ENCODE measurements around the gene NEK7. TPM values are rescaled to one million over a fixed set of nuclear protein-coding genes. Genes with fewer than 3 reads are reported as not detected.

NEK7 gene
- total and polyA plus RNA-seq, 4 donors = 60.1 to 164 (median 106) TPM

- Histone ChIP-seq H3K27me3 (ENCODE audit: control insufficient read depth in 1 of 2, insufficient read depth in 2 of 2, low read length in 1 of 2) (no peaks in the 10 kb centered on the region), H3K4me3 (ENCODE audit: low read length in 2 of 2) (no peak overlapping the region), H3K36me3 (ENCODE audit: control insufficient read depth in 1 of 2, insufficient read depth in 2 of 2, low read length in 1 of 2) (no peaks in the 10 kb centered on the region), H3K27ac (ENCODE audit: low read depth in 1 of 2, low read length in 2 of 2) (no peak overlapping the region), H3K4me1 (ENCODE audit: control insufficient read depth in 1 of 2, insufficient read depth in 2 of 2, low read length in 2 of 2) (peaks cover 0 to 4% of the 10 kb centered on the region in 2 donors), H3K9me3 (ENCODE audit: control insufficient read depth, low read length) (no peaks in the 10 kb centered on the region)
- ATAC-seq (ENCODE audit: low FRiP score) (no peak), DNase-seq (no peak)
- 26 to 29% methylated on average over 5 of the region's 5 CpGs for WGBS, 2 donors
- intact Hi-C loops (cut with DNase I) = no loop called here
These were observed 77.9 kb downstream of the NEK7 start for GRCh38 chr1:198234520-198235251.

GRCh38 chr1:198238121-198238520 lies 81.3 kb downstream of the NEK7 start:
- Histone ChIP-seq H3K9me3 (ENCODE audit: control insufficient read depth, low read length) (no peaks in the 10 kb centered on the region), H3K27ac (ENCODE audit: low read depth in 1 of 2, low read length in 2 of 2) (no peak overlapping the region), H3K36me3 (ENCODE audit: control insufficient read depth in 1 of 2, insufficient read depth in 2 of 2, low read length in 1 of 2) (no peaks in the 10 kb centered on the region), H3K27me3 (ENCODE audit: control insufficient read depth in 1 of 2, insufficient read depth in 2 of 2, low read length in 1 of 2) (no peaks in the 10 kb centered on the region), H3K4me1 (ENCODE audit: control insufficient read depth in 1 of 2, insufficient read depth in 2 of 2, low read length in 2 of 2) (peaks cover 0 to 5% of the 10 kb centered on the region in 2 donors), H3K4me3 (ENCODE audit: low read length in 2 of 2) (no peak overlapping the region)
- intact Hi-C loops (cut with DNase I) = no loop called here
- DNase-seq (peak in 1 of 2 donors; percentile 60), ATAC-seq (ENCODE audit: low FRiP score) (no peak)
- WGBS, 2 donors = 94 to 100% methylated on average over 2 of the region's 2 CpGs

GRCh38 chr1:198241553-198241952 lies 84.8 kb downstream of the NEK7 start:
- no peak overlapping the region for H3K4me3 ChIP-seq (ENCODE audit: low read length in 2 of 2)
- H3K27me3 ChIP-seq (ENCODE audit: control insufficient read depth in 1 of 2, insufficient read depth in 2 of 2, low read length in 1 of 2) = no peaks in the 10 kb centered on the region
- DNase-seq (no peak), ATAC-seq (ENCODE audit: low FRiP score) (no peak)
- intact Hi-C loops (cut with DNase I) = no loop called here
- peaks cover 0 to 4% of the 10 kb centered on the region in 2 donors for H3K4me1 ChIP-seq (ENCODE audit: control insufficient read depth in 1 of 2, insufficient read depth in 2 of 2, low read length in 2 of 2)
- H3K9me3 ChIP-seq (ENCODE audit: control insufficient read depth, low read length) = no peaks in the 10 kb centered on the region
- WGBS, 2 donors = 95 to 98% methylated on average over 2 of the region's 2 CpGs
- no peaks in the 10 kb centered on the region for H3K36me3 ChIP-seq (ENCODE audit: control insufficient read depth in 1 of 2, insufficient read depth in 2 of 2, low read length in 1 of 2)
- H3K27ac ChIP-seq (ENCODE audit: low read depth in 1 of 2, low read length in 2 of 2) = no peak overlapping the region

- no peak overlapping the region for H3K27ac ChIP-seq (ENCODE audit: low read depth in 1 of 2, low read length in 2 of 2)
- ATAC-seq (ENCODE audit: low FRiP score) = no peak
These were observed 88.0 kb downstream of the NEK7 start for GRCh38 chr1:198244772-198245171.

GRCh38 chr1:198245379-198245778 lies 88.6 kb downstream of the NEK7 start:
- Histone ChIP-seq H3K27ac (ENCODE audit: low read depth in 1 of 2, low read length in 2 of 2) (no peak overlapping the region), H3K36me3 (ENCODE audit: control insufficient read depth in 1 of 2, insufficient read depth in 2 of 2, low read length in 1 of 2) (no peaks in the 10 kb centered on the region), H3K4me3 (ENCODE audit: low read length in 2 of 2) (no peak overlapping the region), H3K9me3 (ENCODE audit: control insufficient read depth, low read length) (no peaks in the 10 kb centered on the region), H3K4me1 (ENCODE audit: control insufficient read depth in 1 of 2, insufficient read depth in 2 of 2, low read length in 2 of 2) (peaks cover 0 to 1% of the 10 kb centered on the region in 2 donors), H3K27me3 (ENCODE audit: control insufficient read depth in 1 of 2, insufficient read depth in 2 of 2, low read length in 1 of 2) (no peaks in the 10 kb centered on the region)
- DNase-seq (peak in 1 of 2 donors; percentile 48), ATAC-seq (ENCODE audit: low FRiP score) (no peak)
- intact Hi-C loops (cut with DNase I) = no loop called here
- WGBS, 2 donors = 95 to 96% methylated on average over 2 of the region's 2 CpGs

More at GRCh38 chr1:198244772-198245171, 88.0 kb downstream of the NEK7 start:
- Histone ChIP-seq H3K36me3 (ENCODE audit: control insufficient read depth in 1 of 2, insufficient read depth in 2 of 2, low read length in 1 of 2) (no peaks in the 10 kb centered on the region), H3K9me3 (ENCODE audit: control insufficient read depth, low read length) (no peaks in the 10 kb centered on the region), H3K4me3 (ENCODE audit: low read length in 2 of 2) (no peak overlapping the region), H3K27me3 (ENCODE audit: control insufficient read depth in 1 of 2, insufficient read depth in 2 of 2, low read length in 1 of 2) (no peaks in the 10 kb centered on the region), H3K4me1 (ENCODE audit: control insufficient read depth in 1 of 2, insufficient read depth in 2 of 2, low read length in 2 of 2) (peaks cover 0 to 1% of the 10 kb centered on the region in 2 donors)
- no peak for DNase-seq
- intact Hi-C loops (cut with DNase I) = no loop called here

- H3K27ac ChIP-seq (ENCODE audit: low read depth in 1 of 2, low read length in 2 of 2) = no peak overlapping the region
- H3K27me3 ChIP-seq (ENCODE audit: control insufficient read depth in 1 of 2, insufficient read depth in 2 of 2, low read length in 1 of 2) = no peaks in the 10 kb centered on the region
- H3K4me1 ChIP-seq (ENCODE audit: control insufficient read depth in 1 of 2, insufficient read depth in 2 of 2, low read length in 2 of 2) = peaks cover 0 to 1% of the 10 kb centered on the region in 2 donors
- intact Hi-C loops (cut with DNase I) = no loop called here
- ATAC-seq (ENCODE audit: low FRiP score) (no peak), DNase-seq (no peak)
- no peaks in the 10 kb centered on the region for H3K36me3 ChIP-seq (ENCODE audit: control insufficient read depth in 1 of 2, insufficient read depth in 2 of 2, low read length in 1 of 2)
- no peak overlapping the region for H3K4me3 ChIP-seq (ENCODE audit: low read length in 2 of 2)
- 96 to 97% methylated on average over 7 of the region's 7 CpGs for WGBS, 2 donors
- no peaks in the 10 kb centered on the region for H3K9me3 ChIP-seq (ENCODE audit: control insufficient read depth, low read length)
These were observed 89.5 kb downstream of the NEK7 start for GRCh38 chr1:198246337-198246736.

- ATAC-seq (ENCODE audit: low FRiP score) = no peak
- Histone ChIP-seq H3K4me3 (ENCODE audit: low read length in 2 of 2) (no peak overlapping the region), H3K9me3 (ENCODE audit: control insufficient read depth, low read length) (no peaks in the 10 kb centered on the region), H3K36me3 (ENCODE audit: control insufficient read depth in 1 of 2, insufficient read depth in 2 of 2, low read length in 1 of 2) (no peaks in the 10 kb centered on the region), H3K27ac (ENCODE audit: low read depth in 1 of 2, low read length in 2 of 2) (no peak overlapping the region), H3K27me3 (ENCODE audit: control insufficient read depth in 1 of 2, insufficient read depth in 2 of 2, low read length in 1 of 2) (no peaks in the 10 kb centered on the region), H3K4me1 (ENCODE audit: control insufficient read depth in 1 of 2, insufficient read depth in 2 of 2, low read length in 2 of 2) (no peaks in the 10 kb centered on the region)
- intact Hi-C loops (cut with DNase I) = no loop called here
- 45 to 48% methylated on average over 4 of the region's 4 CpGs for WGBS, 2 donors
- DNase-seq = no peak
These were observed 96.5 kb downstream of the NEK7 start for GRCh38 chr1:198253259-198253658.

- Histone ChIP-seq H3K4me3 (ENCODE audit: low read length in 2 of 2) (no peak overlapping the region), H3K4me1 (ENCODE audit: control insufficient read depth in 1 of 2, insufficient read depth in 2 of 2, low read length in 2 of 2) (no peaks in the 10 kb centered on the region), H3K27me3 (ENCODE audit: control insufficient read depth in 1 of 2, insufficient read depth in 2 of 2, low read length in 1 of 2) (no peaks in the 10 kb centered on the region), H3K27ac (ENCODE audit: low read depth in 1 of 2, low read length in 2 of 2) (no peak overlapping the region), H3K36me3 (ENCODE audit: control insufficient read depth in 1 of 2, insufficient read depth in 2 of 2, low read length in 1 of 2) (no peaks in the 10 kb centered on the region), H3K9me3 (ENCODE audit: control insufficient read depth, low read length) (no peaks in the 10 kb centered on the region)
- ATAC-seq (ENCODE audit: low FRiP score) (peak; percentile 46), DNase-seq (peak in 1 of 2 donors; percentile 35)
- intact Hi-C loops (cut with DNase I) = no loop called here
- 8 to 9% methylated on average over 1 of the region's 1 CpG for WGBS, 2 donors
These were observed 96.9 kb downstream of the NEK7 start for GRCh38 chr1:198253668-198254067.

GRCh38 chr1:198254521-198254920 lies 97.7 kb downstream of the NEK7 start:
- no peak for ATAC-seq (ENCODE audit: low FRiP score)
- intact Hi-C loops (cut with DNase I) = no loop called here
- no peak for DNase-seq
- Histone ChIP-seq H3K27me3 (ENCODE audit: control insufficient read depth in 1 of 2, insufficient read depth in 2 of 2, low read length in 1 of 2) (no peaks in the 10 kb centered on the region), H3K9me3 (ENCODE audit: control insufficient read depth, low read length) (no peaks in the 10 kb centered on the region), H3K36me3 (ENCODE audit: control insufficient read depth in 1 of 2, insufficient read depth in 2 of 2, low read length in 1 of 2) (no peaks in the 10 kb centered on the region), H3K4me1 (ENCODE audit: control insufficient read depth in 1 of 2, insufficient read depth in 2 of 2, low read length in 2 of 2) (no peaks in the 10 kb centered on the region), H3K27ac (ENCODE audit: low read depth in 1 of 2, low read length in 2 of 2) (no peak overlapping the region), H3K4me3 (ENCODE audit: low read length in 2 of 2) (no peak overlapping the region)
- WGBS, 2 donors = 12 to 19% methylated on average over 2 of the region's 2 CpGs

Data from aorta (tissue), 5 donors.